Stimulated activated CD4-positive, alpha-beta T cell treated with anti-CD3 and anti-CD28 coated beads, Interleukin-1b, Interleukin-23, amount 100 ng/mL, for 1 hour (primary cell): Measurements from ENCODE around the gene ZFHX2.

Experiments
- DNase-seq, 2 donors: peaks; one replicate each; pipeline ENCODE4 v3.0.0-alpha.2; 2020; ENCODE audit warnings: low read depth in 2 of 2

Gene ZFHX2

GRCh38 chr14:23572836-23573235 is 21.3 kb upstream of the ZFHX2 start:
- no peak for DNase-seq

GRCh38 chr14:23572524-23572828 is 20.9 kb upstream of the ZFHX2 start:
- DNase-seq = no peak

GRCh38 chr14:23571701-23572523 is 20.3 kb upstream of the ZFHX2 start:
- DNase-seq = no peak

- DNase-seq = no peak
Observed at GRCh38 chr14:23570806-23571483, 19.4 kb upstream of the ZFHX2 start.

GRCh38 chr14:23569443-23570151 is 18.0 kb upstream of the ZFHX2 start:
- no peak for DNase-seq

- no peak for DNase-seq
Observed at GRCh38 chr14:23568600-23569331, 17.2 kb upstream of the ZFHX2 start.

GRCh38 chr14:23568021-23568599 is 16.5 kb upstream of the ZFHX2 start:
- DNase-seq = no peak

GRCh38 chr14:23567186-23568020 is 15.8 kb upstream of the ZFHX2 start, which contains the start of gene AP1G2:
AP1G2 (minus strand) TSS chr14:23567791; CDS start chr14:23567314, 477 bp downstream.
- peak; percentile 55 to 63 for DNase-seq

GRCh38 chr14:23566778-23567185 is 15.2 kb upstream of the ZFHX2 start:
- no peak for DNase-seq

- no peak for DNase-seq
Observed at GRCh38 chr14:23566112-23566777, 14.7 kb upstream of the ZFHX2 start.

- DNase-seq = no peak
Observed at GRCh38 chr14:23565626-23566025, 14.1 kb upstream of the ZFHX2 start.

- DNase-seq = no peak
Observed at GRCh38 chr14:23564876-23565275, 13.3 kb upstream of the ZFHX2 start.

- DNase-seq = no peak
Observed at GRCh38 chr14:23564181-23564812, 12.7 kb upstream of the ZFHX2 start.

GRCh38 chr14:23563473-23564180 is 12.1 kb upstream of the ZFHX2 start:
- DNase-seq = no peak

GRCh38 chr14:23562822-23563472 is 11.4 kb upstream of the ZFHX2 start:
- peak in 1 of 2 donors; percentile 48 for DNase-seq

GRCh38 chr14:23561873-23562821 is 10.6 kb upstream of the ZFHX2 start:
- no peak for DNase-seq

GRCh38 chr14:23561259-23561658 is 9.7 kb upstream of the ZFHX2 start:
- no peak for DNase-seq
